Liver (tissue), 9 donors: Measurements from ENCODE around the gene NUDT14. TPM values are rescaled to one million over a fixed set of nuclear protein-coding genes. Genes with fewer than 3 reads are reported as not detected.

Experiments
- DNase-seq: peaks from one replicate; pipeline ENCODE4 v3.0.0-alpha.2; 2017; ENCODE audit warnings: low spot score
- H3K27ac ChIP-seq, 2 donors: one replicate each; pipeline ENCODE4 v1.7.0; 2013; ENCODE audit warnings: inconsistent platforms in 2 of 2, low read length in 2 of 2, control low read depth in 1 of 2, low read depth in 1 of 2, mild to moderate bottlenecking in 1 of 2
- H3K27me3 ChIP-seq, 4 donors: one replicate each; pipeline versions ENCODE4 v1.6.1 to v1.7.0; 2013; ENCODE audit warnings: low read length in 3 of 4, inconsistent platforms in 1 of 4, mild to moderate bottlenecking in 1 of 4, moderate library complexity in 1 of 4; ENCODE audit not compliant: control insufficient read depth in 4 of 4, insufficient read depth in 4 of 4
- H3K36me3 ChIP-seq, 4 donors: one replicate each; pipeline versions ENCODE4 v1.6.1 to v1.7.0; 2013; ENCODE audit warnings: low read length in 3 of 4, mild to moderate bottlenecking in 3 of 4, low read depth in 1 of 4, moderate library complexity in 1 of 4; ENCODE audit not compliant: control insufficient read depth in 4 of 4, insufficient read depth in 3 of 4
- H3K4me1 ChIP-seq, 4 donors: one replicate each; pipeline versions ENCODE4 v1.6.1 to v1.7.0; 2013; ENCODE audit warnings: low read length in 3 of 4, mild to moderate bottlenecking in 3 of 4, moderate library complexity in 1 of 4; ENCODE audit not compliant: control insufficient read depth in 4 of 4, insufficient read depth in 4 of 4
- H3K4me3 ChIP-seq, 3 donors: one replicate each; pipeline versions ENCODE4 v1.6.1 to v1.7.0; 2013; ENCODE audit warnings: low read length in 3 of 3, control low read depth in 1 of 3, low read depth in 1 of 3, mild to moderate bottlenecking in 1 of 3
- H3K9ac ChIP-seq, 2 donors: one replicate each; pipeline ENCODE4 v1.7.0; 2013; ENCODE audit warnings: low read length in 2 of 2, mild to moderate bottlenecking in 2 of 2, moderate library complexity in 2 of 2, control low read depth in 1 of 2, low read depth in 1 of 2
- H3K9me3 ChIP-seq, 4 donors: one replicate each; pipeline versions ENCODE4 v1.6.1 to v1.7.0; 2013; ENCODE audit warnings: low read length in 3 of 4; ENCODE audit not compliant: control insufficient read depth in 4 of 4
- CTCF ChIP-seq: fragments of 150-350 bp; IDR thresholded peaks from 2 replicates; pipeline ENCODE4 v1.5.1; 2017; ENCODE audit warnings: improper control_type of control experiment, low read depth, low read length; ENCODE audit not compliant: missing input control
- EGR1 ChIP-seq, 2 donors: IDR thresholded peaks; 2 replicates each; pipeline ENCODE4 v1.6.1; 2016 to 2018; ENCODE audit warnings: antibody characterized with exemption in 2 of 2, low read depth in 2 of 2
- FOXA1 ChIP-seq: IDR thresholded peaks from 2 replicates; pipeline ENCODE4 v1.6.1; 2016; ENCODE audit warnings: antibody characterized with exemption
- FOXA2 ChIP-seq: IDR thresholded peaks from 2 replicates; pipeline ENCODE4 v1.6.1; 2016; ENCODE audit warnings: antibody characterized with exemption
- GABPA ChIP-seq, 2 donors: IDR thresholded peaks in 1 of 2; conservative IDR thresholded peaks in 1 of 2; 2 replicates each; pipeline ENCODE4 v1.6.1; 2016; ENCODE audit warnings: antibody characterized with exemption in 2 of 2, mild to moderate bottlenecking in 1 of 2, moderate library complexity in 1 of 2
- HNF4A ChIP-seq, 2 donors: conservative IDR thresholded peaks; 2 replicates each; pipeline ENCODE4 v1.6.1; 2016; ENCODE audit warnings: antibody characterized with exemption in 2 of 2, mild to moderate bottlenecking in 2 of 2
- HNF4G ChIP-seq: IDR thresholded peaks from 2 replicates; pipeline ENCODE4 v1.6.1; 2016; ENCODE audit warnings: antibody characterized with exemption
- JUND ChIP-seq, 2 donors: IDR thresholded peaks; 2 replicates each; pipeline ENCODE4 v1.6.1; 2016; ENCODE audit warnings: antibody characterized with exemption in 2 of 2
- MAX ChIP-seq: IDR thresholded peaks from 2 replicates; pipeline ENCODE4 v1.6.1; 2016; ENCODE audit warnings: antibody characterized with exemption
- NR2F2 ChIP-seq: IDR thresholded peaks from 2 replicates; pipeline ENCODE4 v1.6.1; 2016; ENCODE audit warnings: antibody characterized with exemption
- REST ChIP-seq: IDR thresholded peaks from 2 replicates; pipeline ENCODE4 v1.6.1; 2016; ENCODE audit warnings: antibody characterized with exemption, mild to moderate bottlenecking
- SP1 ChIP-seq: IDR thresholded peaks from 2 replicates; pipeline ENCODE4 v1.6.1; 2018; ENCODE audit warnings: antibody characterized with exemption, mild to moderate bottlenecking
- TAF1 ChIP-seq: conservative IDR thresholded peaks from 2 replicates; pipeline ENCODE4 v1.6.1; 2016; ENCODE audit warnings: antibody characterized with exemption, mild to moderate bottlenecking
- YY1 ChIP-seq: IDR thresholded peaks from 2 replicates; pipeline ENCODE4 v1.6.1; 2016; ENCODE audit warnings: antibody characterized with exemption, mild to moderate bottlenecking
- ZBTB33 ChIP-seq: IDR thresholded peaks from 2 replicates; pipeline ENCODE4 v1.6.1; 2016; ENCODE audit warnings: antibody characterized with exemption
- WGBS: extraction: QIAGEN DNeasy Blood & Tissue Kit; methylation state at CpG from one replicate; pipeline ENCODE4 v1.1.7; 2013; 5-methylcytosine and 5-hydroxymethylcytosine counted together
- polyA plus RNA-seq, 2 donors: library from polyadenylated mRNA; stranded (reverse) in 1 of 2; unstranded in 1 of 2; fragments of 200-250 nt in 1 of 2; fragments of >200 nt in 1 of 2; fragmentation: Nextera tagmentation in 1 of 2; extraction: Ambion mirVana in 1 of 2; gene quantifications; one replicate each; pipeline versions ENCODE4 v1.2.1 to v1.2.3, GENCODE V29; 2013 to 2015
- total RNA-seq, 2 donors: library from RNA; depleted of rRNA; stranded (reverse); fragments of >200 nt; gene quantifications; one replicate each; pipeline ENCODE4 v1.2.3, GENCODE V29; 2014
- donor health status: healthy.
- donor health status: healthy.
- donor health status: healthy.
- donor health status: healthy.
- donor health status: healthy.

Gene NUDT14
- total and polyA plus RNA-seq, 4 donors: 3.8 to 24.2 (median 8.0) TPM

GRCh38 chr14:105124823-105125222, 56.3 kb downstream of the NUDT14 start:
- 56% methylated on average over 5 of the region's 5 CpGs for WGBS
- no peak overlapping the region for H3K4me3 ChIP-seq
- no peak overlapping the region for H3K27ac ChIP-seq
- H3K27me3 ChIP-seq: peaks cover 0 to 4% (median under 1%) of the 10 kb centered on the region in 4 donors
- H3K36me3 ChIP-seq: no peaks in the 10 kb centered on the region
- no peak overlapping the region for H3K9ac ChIP-seq
- H3K9me3 ChIP-seq: peaks cover 4 to 18% (median 11%) of the 10 kb centered on the region in 4 donors
- no peak for TF ChIP-seq FOXA1
- no peak for TF ChIP-seq YY1
- TF ChIP-seq HNF4G: no peak
- TF ChIP-seq JUND (IDR thresholded peaks at IDR 0.05): no peak
- TF ChIP-seq GABPA (IDR thresholded peaks at IDR 0.05 in 1 of 2, conservative IDR thresholded peaks at IDR 0.05 in 1 of 2): no peak
- TF ChIP-seq TAF1: no peak
- TF ChIP-seq EGR1 (IDR thresholded peaks at IDR 0.05; ENCODE audit: low read depth in 2 of 2): no peak
- TF ChIP-seq SP1: no peak
- no peak for TF ChIP-seq HNF4A (conservative IDR thresholded peaks at IDR 0.05)
- no peak for TF ChIP-seq CTCF
- no peak for TF ChIP-seq NR2F2
- TF ChIP-seq MAX: no peak
- no peak for TF ChIP-seq ZBTB33
- H3K4me1 ChIP-seq: no peaks in the 10 kb centered on the region
- no peak for DNase-seq

GRCh38 chr14:105123981-105124765, 56.9 kb downstream of the NUDT14 start:
- Histone ChIP-seq H3K27me3 (peaks cover 0 to 4% (median under 1%) of the 10 kb centered on the region in 4 donors), H3K9me3 (peaks cover 4 to 18% (median 11%) of the 10 kb centered on the region in 4 donors), H3K36me3 (no peaks in the 10 kb centered on the region), H3K4me1 (no peaks in the 10 kb centered on the region), H3K27ac (no peak overlapping the region), H3K9ac (no peak overlapping the region), H3K4me3 (no peak overlapping the region)
- no peak for TF ChIP-seq REST
- no peak for TF ChIP-seq JUND (IDR thresholded peaks at IDR 0.05)
- TF ChIP-seq FOXA2: no peak
- TF ChIP-seq GABPA (IDR thresholded peaks at IDR 0.05 in 1 of 2, conservative IDR thresholded peaks at IDR 0.05 in 1 of 2): no peak
- TF ChIP-seq FOXA1: no peak
- TF ChIP-seq SP1: no peak
- TF ChIP-seq CTCF: no peak
- TF ChIP-seq HNF4A (conservative IDR thresholded peaks at IDR 0.05): no peak
- WGBS: 60% methylated on average over 17 of the region's 17 CpGs
- no peak for DNase-seq
